GM19099 (cell line): ENCODE measurements around the gene NACC1.

Source experiments
- POLR2A ChIP-seq: IDR thresholded peaks from 3 replicates; pipeline ENCODE4 v1.6.1; 2011; ENCODE audit warnings: low read depth; ENCODE audit not compliant: insufficient read length; ENCODE audit errors: extremely low read depth

NACC1 gene

DNA sequence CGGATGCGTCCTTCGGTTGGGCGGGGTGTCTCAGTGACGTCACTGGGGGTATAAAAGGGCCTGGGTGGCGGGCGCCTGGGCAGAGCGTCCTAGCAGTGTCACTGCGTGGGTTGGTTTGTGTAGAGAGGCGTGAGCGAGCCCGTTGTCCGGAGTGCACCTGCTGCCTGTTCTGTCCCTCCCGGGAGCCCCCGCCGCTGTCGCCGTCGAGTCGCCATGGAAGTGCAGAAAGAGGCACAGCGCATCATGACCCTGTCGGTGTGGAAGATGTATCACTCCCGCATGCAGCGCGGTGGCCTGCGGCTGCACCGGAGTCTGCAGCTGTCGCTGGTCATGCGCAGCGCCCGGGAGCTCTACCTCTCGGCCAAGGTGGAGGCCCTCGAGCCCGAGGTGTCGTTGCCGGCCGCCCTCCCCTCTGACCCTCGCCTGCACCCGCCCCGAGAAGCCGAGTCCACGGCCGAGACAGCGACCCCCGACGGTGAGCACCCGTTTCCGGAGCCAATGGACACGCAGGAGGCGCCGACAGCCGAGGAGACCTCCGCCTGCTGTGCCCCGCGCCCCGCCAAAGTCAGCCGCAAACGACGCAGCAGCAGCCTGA lies 35.0 kb downstream of the NACC1 start:
- peak; percentile 100 for TF ChIP-seq POLR2A

DNA sequence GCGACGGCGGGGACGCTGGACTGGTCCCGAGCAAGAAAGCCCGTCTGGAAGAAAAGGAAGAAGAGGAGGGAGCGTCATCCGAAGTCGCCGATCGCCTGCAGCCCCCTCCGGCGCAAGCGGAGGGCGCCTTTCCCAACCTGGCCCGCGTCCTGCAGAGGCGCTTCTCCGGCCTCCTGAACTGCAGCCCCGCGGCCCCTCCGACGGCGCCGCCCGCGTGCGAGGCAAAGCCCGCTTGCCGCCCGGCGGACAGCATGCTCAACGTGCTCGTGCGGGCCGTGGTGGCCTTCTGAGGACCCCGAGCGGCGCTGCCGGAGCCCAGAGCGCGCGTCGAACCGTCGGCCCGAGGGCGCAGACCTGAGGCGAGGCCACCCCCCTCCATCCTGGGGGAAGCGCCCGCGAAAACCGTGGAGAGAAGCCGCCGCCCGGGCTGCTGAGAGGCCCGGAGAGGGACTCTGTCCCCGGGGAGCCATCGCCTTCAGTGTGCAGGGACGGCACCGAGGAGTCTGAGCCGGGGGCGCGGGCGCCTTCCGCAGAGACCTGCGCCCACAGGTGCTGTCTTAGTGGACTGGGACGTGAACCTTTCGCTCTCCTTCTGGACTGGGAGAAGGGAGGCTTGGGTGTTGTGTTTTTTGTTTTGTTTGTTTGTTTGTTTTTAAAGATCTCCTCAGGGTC lies 35.6 kb downstream of the NACC1 start:
- TF ChIP-seq POLR2A = no peak

DNA sequence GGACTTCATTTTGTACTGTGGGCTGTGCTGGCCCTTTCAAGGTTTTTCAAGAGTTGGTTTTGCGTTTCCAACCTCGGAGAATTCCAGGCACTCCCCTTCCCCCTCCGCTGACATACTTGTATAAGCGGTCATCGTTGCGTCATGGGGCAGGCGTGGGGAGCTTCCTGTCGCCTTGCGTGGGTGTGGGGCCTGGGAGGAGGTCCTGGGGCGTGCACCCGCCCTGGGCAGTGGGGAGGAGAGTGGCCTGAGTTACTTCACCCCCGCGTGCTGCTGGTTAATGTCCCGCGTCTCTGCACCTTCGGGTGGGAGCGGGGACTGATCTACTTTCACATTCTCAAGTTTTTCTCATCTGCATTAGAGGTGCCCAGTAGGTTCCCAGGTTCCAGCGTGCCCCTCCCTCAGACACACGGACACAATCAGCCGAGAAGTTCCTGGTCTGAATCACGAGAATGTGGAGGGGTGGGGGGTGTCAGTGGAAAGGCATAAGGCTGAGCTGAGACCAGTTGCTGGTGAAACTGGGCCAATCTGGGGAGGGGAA lies 36.2 kb downstream of the NACC1 start:
- peak; percentile 20 for TF ChIP-seq POLR2A

DNA sequence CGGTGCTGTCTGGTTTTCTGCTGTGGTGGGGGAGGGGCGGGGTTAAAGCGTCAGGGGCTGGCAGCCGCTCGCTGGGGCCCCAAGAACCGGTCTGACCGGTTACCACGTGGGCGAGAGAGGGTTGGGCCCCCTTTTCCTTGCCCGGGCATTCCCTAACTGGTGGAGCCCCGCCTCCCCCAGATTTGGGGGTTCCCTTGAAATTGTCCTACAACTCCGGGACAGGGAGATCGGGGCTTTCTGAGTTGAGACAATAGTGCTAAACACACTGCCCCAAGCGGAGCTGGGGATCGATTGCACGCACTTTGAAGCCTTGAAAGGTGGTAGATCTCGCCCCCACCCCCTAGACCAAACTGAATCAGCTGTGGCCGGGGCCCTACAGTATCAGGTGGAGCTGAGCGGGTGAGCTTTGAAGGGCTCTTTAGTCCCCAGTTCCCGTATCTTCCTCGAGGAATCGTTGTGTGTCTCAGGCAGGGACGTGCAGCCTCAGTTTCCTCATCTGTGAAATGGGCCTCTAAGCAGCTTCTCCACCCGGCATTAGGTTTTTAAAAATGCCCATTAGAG lies 36.9 kb downstream of the NACC1 start:
- peak; percentile 71 for TF ChIP-seq POLR2A

DNA sequence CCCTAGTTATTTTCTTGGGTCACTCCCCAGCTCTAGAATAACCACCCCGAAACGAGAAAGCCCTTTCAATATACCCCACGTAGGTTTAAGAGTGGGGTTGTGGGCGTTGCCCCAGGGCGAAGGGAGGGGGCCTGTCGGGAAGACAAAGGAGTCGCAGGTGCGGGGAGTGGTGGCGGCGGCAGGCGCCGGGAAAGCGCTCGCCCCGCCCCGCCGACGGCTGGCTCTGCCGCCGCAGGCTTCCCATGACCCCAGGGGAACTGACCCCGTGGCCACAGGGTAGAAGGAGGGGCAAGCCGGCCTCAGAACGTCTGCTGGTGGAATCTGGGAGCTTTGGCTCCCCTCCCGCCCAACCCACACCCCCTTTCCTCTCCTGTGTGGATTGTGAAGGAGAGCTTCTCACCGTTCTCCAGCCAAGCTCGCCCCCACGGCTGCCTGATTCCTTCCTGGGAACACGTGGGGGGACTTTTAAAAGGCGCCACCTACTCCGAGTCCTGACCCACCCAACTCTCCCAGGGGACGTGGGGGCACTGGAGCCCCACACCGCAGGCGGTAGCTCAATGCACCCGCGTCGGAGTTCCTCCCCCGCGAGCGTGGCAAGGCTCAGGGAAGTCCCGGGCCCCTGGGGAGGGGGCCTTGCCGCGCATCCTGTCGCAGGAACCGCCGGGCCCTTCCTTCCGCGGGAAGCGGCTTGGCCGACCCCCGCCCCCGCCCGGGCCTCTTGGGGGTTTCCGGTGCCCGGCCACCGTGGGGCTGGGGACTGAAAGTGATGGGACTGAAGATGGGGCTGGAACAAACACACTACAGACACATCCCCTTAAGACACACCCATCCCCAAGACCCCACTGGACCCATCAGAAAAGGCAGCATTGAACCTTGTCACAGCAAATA lies 37.7 kb downstream of the NACC1 start:
- peak; percentile 51 for TF ChIP-seq POLR2A

DNA sequence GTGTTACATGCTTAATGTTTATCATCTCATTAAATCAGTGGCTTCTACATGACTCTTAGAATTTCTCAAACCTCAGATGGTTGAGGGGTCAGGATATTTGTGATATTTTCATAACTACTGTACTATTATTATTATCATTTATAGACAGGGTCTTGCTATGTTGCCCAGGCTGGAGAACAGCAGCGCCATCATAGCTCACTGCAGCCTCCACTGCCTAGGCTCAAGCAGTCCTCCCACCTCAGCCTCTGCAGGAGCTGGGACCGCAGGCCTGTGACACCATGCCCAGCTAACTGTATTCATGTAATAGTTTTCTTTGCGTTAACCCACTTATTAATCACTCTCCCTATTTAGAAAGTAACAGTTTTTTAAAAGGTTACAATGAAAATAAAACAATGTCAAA lies 41.6 kb downstream of the NACC1 start:
- TF ChIP-seq POLR2A = no peak

DNA sequence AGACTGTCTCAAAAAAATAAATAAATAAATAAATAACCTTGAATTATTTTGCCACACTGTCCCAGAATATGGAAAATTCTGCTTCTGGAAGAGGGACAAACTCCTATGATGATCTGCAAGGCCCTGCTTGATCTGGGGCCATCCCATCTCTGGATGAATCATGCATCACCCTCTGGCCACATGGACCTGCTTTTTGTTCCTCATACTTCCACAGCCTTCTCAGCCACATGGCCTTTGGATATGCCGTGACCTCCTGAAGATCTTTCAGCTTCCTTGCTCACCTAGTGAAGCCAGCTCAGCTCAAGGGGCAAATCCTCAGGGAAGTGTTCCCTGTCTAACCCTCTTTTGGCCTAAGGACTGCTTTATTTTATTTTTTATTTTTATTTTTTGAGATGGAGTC lies 42.5 kb downstream of the NACC1 start:
- TF ChIP-seq POLR2A = no peak

DNA sequence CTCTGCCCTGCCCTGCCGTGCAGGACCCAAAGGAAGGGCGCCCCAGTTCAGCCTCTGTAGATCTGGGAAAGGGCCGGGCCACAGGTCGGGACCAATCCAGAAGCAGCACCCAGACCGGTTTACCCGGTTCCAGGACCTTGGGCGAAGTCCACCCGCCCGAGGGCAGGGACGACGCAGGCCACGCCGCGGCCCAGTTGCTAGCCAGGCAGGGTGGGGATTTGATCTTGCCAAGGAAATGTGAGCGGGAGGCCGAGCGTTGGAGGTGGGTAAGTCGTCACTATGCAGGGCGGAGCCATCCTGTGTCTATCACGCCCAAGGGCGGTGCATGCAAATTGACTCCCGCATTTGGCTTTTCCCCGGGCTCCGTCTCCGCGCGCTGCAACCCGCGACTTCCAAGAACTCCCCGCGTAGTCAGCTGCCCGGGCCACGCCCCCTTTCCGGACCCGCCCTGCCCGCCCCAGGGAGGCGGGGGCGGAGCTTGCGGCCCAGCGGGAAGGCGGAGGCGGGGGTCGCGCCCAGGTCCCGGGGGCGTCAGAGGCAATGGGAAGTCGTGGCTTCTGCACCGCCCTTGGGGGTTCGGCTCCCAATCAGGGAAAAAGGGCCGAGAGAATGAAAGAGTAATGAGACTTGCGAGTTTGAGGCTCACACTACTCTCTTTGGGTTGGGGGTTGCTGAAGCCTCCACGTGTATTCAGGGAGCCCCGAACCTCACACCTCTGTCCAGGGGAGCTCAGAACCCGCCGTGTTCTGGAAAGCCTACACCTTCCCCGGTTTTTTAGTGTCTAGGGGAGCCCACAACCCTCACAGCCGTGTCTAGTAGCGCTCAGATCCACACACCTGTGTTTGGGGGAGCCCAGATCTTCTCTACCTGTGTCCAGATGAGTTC lies 44.9 kb downstream of the NACC1 start:
- TF ChIP-seq POLR2A = peak; percentile 85

DNA sequence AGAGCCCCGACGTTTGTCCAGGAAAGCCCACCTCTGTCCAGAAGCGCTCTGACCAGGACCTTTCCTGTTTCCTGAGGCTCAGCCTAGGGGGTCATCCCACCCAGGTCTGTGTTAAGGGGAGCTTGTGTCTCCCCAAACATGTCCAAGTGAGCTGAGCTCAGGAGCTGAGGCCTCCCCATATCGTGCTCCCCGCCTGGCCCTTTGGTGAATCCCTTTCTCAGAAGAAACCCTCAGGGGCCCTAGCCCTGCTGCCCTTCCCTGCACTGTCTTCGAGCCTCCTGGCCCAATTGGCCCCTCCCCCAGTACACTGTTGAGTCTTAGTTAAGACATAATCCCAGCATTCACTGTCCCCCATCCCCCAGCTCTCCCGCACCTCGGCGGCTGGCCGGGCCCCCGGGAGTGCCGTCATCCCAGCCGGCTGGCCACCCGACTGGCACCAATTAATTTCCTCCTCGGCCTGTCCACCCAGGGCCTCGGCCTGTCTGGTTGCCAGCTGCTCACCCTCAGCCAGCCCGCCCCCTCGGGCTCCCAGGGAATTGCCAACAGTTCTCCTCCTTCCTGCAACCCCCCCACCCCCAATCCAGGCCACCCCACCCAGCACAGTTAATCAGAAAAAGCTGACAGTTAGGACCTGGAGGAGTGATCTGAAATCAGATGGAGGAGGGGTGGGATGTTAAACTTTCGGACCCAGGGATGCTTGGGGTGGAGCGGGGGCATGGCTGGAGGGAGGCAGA lies 45.7 kb downstream of the NACC1 start:
- TF ChIP-seq POLR2A = peak; percentile 14

DNA sequence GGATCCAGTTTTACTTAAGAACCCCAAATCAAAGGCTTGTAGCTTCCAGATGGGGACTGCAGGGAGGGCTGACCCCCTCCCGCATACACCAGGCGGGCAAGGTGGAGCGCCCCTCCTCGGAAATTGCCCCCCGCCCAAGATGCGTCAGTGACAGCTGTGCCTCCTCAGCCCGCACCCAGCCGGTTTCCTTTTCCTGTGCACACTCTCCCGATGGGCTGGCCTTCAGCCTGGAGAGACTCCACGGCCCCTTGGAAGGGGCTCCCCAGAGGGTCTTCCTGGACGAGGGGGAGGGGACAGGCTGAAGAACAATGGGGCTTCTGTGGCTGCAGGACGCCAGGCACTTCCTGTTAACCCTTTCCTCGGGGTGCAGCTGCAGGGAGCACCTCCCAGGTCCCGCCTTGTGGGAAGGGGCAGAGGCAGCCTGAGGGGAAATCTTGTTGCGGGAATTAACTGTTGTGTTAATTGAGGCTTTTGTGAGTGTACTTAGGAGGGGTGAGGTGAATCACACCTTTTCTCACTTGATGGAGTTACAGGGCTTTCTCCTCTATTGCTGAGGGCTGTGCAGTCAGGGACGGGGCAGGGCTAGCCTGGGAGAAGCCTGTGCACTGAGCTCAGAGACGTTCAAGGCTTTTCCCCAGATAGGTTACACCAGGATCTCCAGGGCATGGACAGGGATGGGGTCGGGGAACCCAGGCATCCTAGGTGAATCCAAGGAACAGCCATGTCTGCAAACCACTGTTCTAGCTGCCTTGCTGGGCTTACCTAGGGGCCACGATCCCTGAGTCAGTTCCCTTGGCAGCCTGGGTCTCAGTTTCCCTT lies 46.5 kb downstream of the NACC1 start:
- TF ChIP-seq POLR2A = no peak

DNA sequence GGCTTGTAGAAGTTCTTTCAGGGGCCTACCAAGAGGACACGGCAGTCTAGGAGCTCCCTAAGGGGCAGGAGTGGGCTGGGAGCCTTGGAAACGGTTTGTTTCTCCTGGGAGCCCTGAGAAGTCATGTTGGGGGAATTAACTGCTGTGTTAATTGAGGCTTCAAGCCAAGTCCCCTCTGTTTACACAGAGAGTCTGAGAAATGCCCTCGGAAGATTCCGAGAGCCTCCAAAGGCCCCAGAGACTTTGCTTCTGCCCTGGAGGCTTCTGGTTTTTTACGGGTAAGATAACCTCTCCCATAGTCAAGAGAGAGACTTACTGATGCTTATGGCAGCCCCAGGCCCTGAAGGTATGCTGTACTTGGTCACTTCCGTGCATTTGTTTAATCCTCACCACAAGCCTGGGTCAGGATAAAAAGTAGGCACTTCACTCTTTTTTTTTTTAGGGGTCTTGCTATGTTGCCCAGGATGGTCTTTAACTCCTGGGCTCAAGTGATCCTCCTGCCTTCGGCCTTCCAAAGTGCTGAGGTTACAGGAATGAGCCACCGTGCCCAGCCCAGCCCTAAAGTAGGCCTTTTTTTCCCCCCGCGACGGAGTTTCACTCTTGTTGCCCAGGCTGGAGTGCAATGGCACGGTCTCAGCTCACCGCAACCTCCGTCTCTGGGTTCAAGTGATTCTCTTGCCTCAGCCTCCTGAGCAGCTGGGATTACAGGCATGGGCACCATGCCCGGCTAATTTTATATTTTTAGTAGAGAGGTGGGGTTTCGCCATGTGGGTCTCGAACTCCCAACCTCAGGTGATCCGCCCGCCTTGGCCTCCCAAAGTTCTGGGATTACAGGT lies 47.3 kb downstream of the NACC1 start:
- no peak for TF ChIP-seq POLR2A

DNA sequence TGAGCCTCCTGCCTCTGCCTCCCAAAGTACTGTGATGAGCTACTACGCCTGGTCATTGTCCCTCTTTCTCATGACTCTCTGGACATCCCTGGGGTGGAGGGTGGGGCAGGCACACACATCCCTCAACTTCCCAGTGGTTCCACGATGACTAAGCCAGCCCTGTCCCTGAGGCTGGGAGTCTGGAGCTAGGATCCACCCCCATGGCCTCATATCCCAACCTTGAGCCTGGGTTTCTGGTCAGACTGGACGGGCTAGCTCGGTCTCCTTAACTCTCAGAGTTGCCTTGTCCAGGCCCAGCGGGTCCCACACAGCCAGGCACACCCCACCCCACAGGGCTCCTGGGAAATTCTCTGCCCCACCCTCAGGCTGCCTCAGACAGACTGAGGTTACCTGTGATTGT lies 51.7 kb downstream of the NACC1 start:
- TF ChIP-seq POLR2A = no peak
